Endodermal cell (in vitro differentiated cells): ENCODE measurements around the gene ABI2. TPM values are rescaled to one million over a fixed set of nuclear protein-coding genes. Genes with fewer than 3 reads are reported as not detected.
"Not testable (repeated sequence)": the region's sequence is repeated elsewhere in the genome, so short reads cannot be mapped to it uniquely, and the experiment has no call there.

Experiments
- DNase-seq: peaks from one replicate; pipeline ENCODE4 v3.0.0-alpha.2; 2017
- H3K27ac ChIP-seq: 2 replicates; pipeline ENCODE4 v1.5.1; 2013; ENCODE audit warnings: mild to moderate bottlenecking, low read depth, low read length, moderate library complexity
- H3K27me3 ChIP-seq: 2 replicates; pipeline ENCODE4 v1.6.1; 2013; ENCODE audit warnings: mild to moderate bottlenecking, low read length, moderate library complexity; ENCODE audit not compliant: insufficient read depth, control insufficient read depth, poor library complexity, severe bottlenecking
- H3K36me3 ChIP-seq: 2 replicates; pipeline ENCODE4 v1.7.0; 2013; ENCODE audit warnings: mild to moderate bottlenecking, low read length, moderate library complexity; ENCODE audit not compliant: control insufficient read depth, insufficient read depth
- H3K4me1 ChIP-seq: one replicate; pipeline ENCODE4 v1.7.0; 2013; ENCODE audit warnings: low read length; ENCODE audit not compliant: control insufficient read depth, insufficient read depth
- H3K4me3 ChIP-seq: 2 replicates; pipeline ENCODE4 v1.5.1; 2013; ENCODE audit warnings: mild to moderate bottlenecking, low read length, moderate library complexity
- H3K9ac ChIP-seq: 2 replicates; pipeline ENCODE4 v1.6.1; 2013; ENCODE audit warnings: mild to moderate bottlenecking, low read length, moderate library complexity; ENCODE audit not compliant: poor library complexity, severe bottlenecking; ENCODE audit errors: extremely low read depth
- H3K9me3 ChIP-seq: 2 replicates; pipeline ENCODE4 v1.6.1; 2013; ENCODE audit warnings: mild to moderate bottlenecking, low read length, moderate library complexity; ENCODE audit not compliant: control insufficient read depth
- H3K27ac Mint-ChIP-seq: 2 replicates; pipeline ENCODE4 v1.8.0; 2020; ENCODE audit warnings: mixed read lengths
- H3K27me3 Mint-ChIP-seq: 2 replicates; pipeline ENCODE4 v1.8.0; 2021; ENCODE audit warnings: mild to moderate bottlenecking, mixed read lengths; ENCODE audit not compliant: insufficient read depth
- H3K36me3 Mint-ChIP-seq: 2 replicates; pipeline ENCODE4 v1.8.0; 2020; ENCODE audit warnings: low read depth, mixed read lengths
- H3K4me1 Mint-ChIP-seq: 2 replicates; pipeline ENCODE4 v1.8.0; 2020; ENCODE audit warnings: mixed read lengths
- H3K4me3 Mint-ChIP-seq: 2 replicates; pipeline ENCODE4 v1.8.0; 2020; ENCODE audit warnings: mild to moderate bottlenecking, moderate library complexity, mixed read lengths
- H3K9me3 Mint-ChIP-seq: 2 replicates; pipeline ENCODE4 v1.8.0; 2020; ENCODE audit warnings: mild to moderate bottlenecking, mixed read lengths
- WGBS, 2 experiments: methylation state at CpG; one replicate each; pipeline versions ENCODE4 v1.1.5 to v1.1.7; 2013; ENCODE audit warnings: missing lambda C conversion rate in 2 of 2, mixed read lengths in 1 of 2; ENCODE audit not compliant: insufficient coverage in 1 of 2, insufficient read length in 1 of 2; 5-methylcytosine and 5-hydroxymethylcytosine counted together
- total RNA-seq, 2 donors: library from RNA; stranded (reverse); fragmentation: NEBNext Ultra II Directional in 1 of 2; extraction: Animal tissue kit (Norgen Biotek cat#: 25700) in 1 of 2; gene quantifications; 2 replicates in 1 of 2; 3 replicates in 1 of 2; pipeline ENCODE4 v1.2.1, GENCODE V29; 2021
- TF ChIP-seq, protein P1 (sequence below): fragments of 200-600 bp; sonication (generic); conservative IDR thresholded peaks from 2 replicates; pipeline ENCODE4 v1.5.0; 2021; ENCODE audit warnings: antibody characterized with exemption, mild to moderate bottlenecking

The ABI2 gene
- total RNA-seq, 2 donors from 2014 or later, result 115 to 139 TPM

DNA sequence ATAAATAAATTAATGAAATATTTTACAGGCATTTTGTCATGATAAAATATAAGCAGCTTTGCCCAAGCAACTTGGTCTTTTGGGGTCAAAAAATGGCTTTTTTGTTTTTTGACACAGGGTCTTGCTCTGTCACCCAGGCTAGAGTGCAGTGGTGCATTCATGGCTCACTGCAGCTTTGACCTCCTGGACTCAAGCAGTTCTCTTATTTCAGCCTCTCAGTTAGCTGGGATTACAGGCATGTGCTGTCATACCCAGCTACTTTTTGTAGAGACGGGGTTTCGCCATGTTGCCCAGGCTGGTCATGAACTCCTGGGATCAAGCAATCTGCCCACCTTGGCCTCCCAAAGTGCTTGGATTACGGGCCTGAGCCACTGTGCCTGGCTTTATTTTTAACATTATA, 51.0 kb downstream of the ABI2 start:
- Mint-ChIP-seq H3K4me3 (no peak overlapping the region), H3K9me3 (no peaks in the 10 kb centered on the region)

DNA sequence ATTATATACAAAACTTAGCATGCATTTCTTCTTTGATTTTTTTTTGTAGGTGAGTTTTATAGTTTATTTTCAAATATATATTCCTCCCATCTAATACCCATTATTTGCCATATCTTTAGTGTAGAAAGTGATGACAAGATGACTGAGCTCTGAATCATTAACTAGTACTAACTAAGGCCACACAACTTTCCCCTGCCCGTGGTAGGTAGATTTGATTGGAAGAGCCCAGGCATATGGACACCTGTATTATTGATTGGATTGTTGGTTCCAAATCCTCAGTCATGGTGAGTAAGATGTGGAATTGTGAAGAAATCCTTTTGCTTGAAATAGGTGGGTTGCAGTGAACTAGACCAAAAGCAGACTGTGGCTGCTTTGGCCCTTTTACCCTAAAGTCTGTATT, 54.8 kb downstream of the ABI2 start:
- no peak overlapping the region for H3K4me3 Mint-ChIP-seq
- no peaks in the 10 kb centered on the region for H3K27me3 ChIP-seq
- peak overlapping the region; percentile 63 for H3K4me3 ChIP-seq
- H3K9ac ChIP-seq, result no peak overlapping the region
- no peak for DNase-seq
- peaks cover 11% of the 10 kb centered on the region for H3K4me1 Mint-ChIP-seq
- peaks cover 5% of the 10 kb centered on the region for H3K36me3 ChIP-seq
- H3K27me3 Mint-ChIP-seq, result no peaks in the 10 kb centered on the region
- 92% methylated on average over 1 of the region's 1 CpG; no CpG with 5 or more reads in 1 of the 2 experiments for WGBS, 2 experiments
- H3K27ac ChIP-seq, result no peak overlapping the region
- H3K9me3 Mint-ChIP-seq, result no peaks in the 10 kb centered on the region
- peaks cover 23% of the 10 kb centered on the region for H3K36me3 Mint-ChIP-seq
- no peaks in the 10 kb centered on the region for H3K9me3 ChIP-seq
- H3K4me1 ChIP-seq, result peaks cover 3% of the 10 kb centered on the region
- H3K27ac Mint-ChIP-seq, result peak overlapping the region; percentile 31
- TF ChIP-seq, protein P1, sequence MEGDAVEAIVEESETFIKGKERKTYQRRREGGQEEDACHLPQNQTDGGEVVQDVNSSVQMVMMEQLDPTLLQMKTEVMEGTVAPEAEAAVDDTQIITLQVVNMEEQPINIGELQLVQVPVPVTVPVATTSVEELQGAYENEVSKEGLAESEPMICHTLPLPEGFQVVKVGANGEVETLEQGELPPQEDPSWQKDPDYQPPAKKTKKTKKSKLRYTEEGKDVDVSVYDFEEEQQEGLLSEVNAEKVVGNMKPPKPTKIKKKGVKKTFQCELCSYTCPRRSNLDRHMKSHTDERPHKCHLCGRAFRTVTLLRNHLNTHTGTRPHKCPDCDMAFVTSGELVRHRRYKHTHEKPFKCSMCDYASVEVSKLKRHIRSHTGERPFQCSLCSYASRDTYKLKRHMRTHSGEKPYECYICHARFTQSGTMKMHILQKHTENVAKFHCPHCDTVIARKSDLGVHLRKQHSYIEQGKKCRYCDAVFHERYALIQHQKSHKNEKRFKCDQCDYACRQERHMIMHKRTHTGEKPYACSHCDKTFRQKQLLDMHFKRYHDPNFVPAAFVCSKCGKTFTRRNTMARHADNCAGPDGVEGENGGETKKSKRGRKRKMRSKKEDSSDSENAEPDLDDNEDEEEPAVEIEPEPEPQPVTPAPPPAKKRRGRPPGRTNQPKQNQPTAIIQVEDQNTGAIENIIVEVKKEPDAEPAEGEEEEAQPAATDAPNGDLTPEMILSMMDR, result no peak

More for the DNA sequence above, 51.0 kb downstream of the ABI2 start:
- Mint-ChIP-seq H3K27me3 (no peaks in the 10 kb centered on the region), H3K27ac (no peak overlapping the region), H3K36me3 (peaks cover 30% of the 10 kb centered on the region), H3K4me1 (peaks cover 11% of the 10 kb centered on the region)
- DNase-seq, result no peak
- no peak overlapping the region for H3K27ac ChIP-seq
- H3K4me1 ChIP-seq, result peaks cover 3% of the 10 kb centered on the region
- 94 to 95% methylated on average over 2 to 3 of the region's 3 CpGs for WGBS, 2 experiments
- H3K27me3 ChIP-seq, result no peaks in the 10 kb centered on the region
- H3K4me3 ChIP-seq, result no peak overlapping the region
- no peak overlapping the region for H3K9ac ChIP-seq
- peaks cover 13% of the 10 kb centered on the region for H3K36me3 ChIP-seq
- H3K9me3 ChIP-seq, result no peaks in the 10 kb centered on the region
- TF ChIP-seq, protein P1, result no peak

DNA sequence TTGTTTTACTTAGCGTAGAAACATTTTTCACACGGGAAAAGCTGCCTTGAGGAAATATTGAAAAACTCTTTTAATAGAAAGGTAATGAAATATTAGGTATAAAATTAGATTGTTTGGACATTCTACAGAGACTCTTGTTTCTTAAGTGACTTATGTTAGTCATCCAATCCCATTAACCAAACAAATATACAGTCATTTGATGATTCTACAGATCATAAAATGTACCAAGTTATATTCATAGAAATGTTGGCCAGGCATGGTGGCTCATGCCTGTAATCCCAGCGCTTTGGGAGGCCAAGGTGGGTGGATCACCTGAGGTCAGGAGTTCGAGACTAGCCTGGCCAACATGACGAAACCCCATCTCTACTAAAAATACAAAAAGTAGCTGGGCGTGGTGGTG, 60.0 kb downstream of the ABI2 start:
- not testable (repeated sequence) for H3K4me3 Mint-ChIP-seq, H3K9me3 Mint-ChIP-seq

More for the DNA sequence above, 60.0 kb downstream of the ABI2 start:
- peaks cover 31% of the 10 kb centered on the region for H3K36me3 Mint-ChIP-seq
- not testable (repeated sequence) for H3K27me3 ChIP-seq, H3K9ac ChIP-seq, DNase-seq, H3K9me3 ChIP-seq, H3K4me3 ChIP-seq, H3K27me3 Mint-ChIP-seq, H3K4me1 Mint-ChIP-seq, H3K27ac Mint-ChIP-seq, H3K4me1 ChIP-seq, H3K27ac ChIP-seq
- H3K36me3 ChIP-seq, result peaks cover 18% of the 10 kb centered on the region
- 95% methylated on average over 6 of the region's 6 CpGs; no CpG with 5 or more reads in 1 of the 2 experiments for WGBS, 2 experiments
